T-cell (primary cell): ENCODE results near the gene SLK. TPM values are rescaled to one million over a fixed set of nuclear protein-coding genes. Genes with fewer than 3 reads are reported as not detected.

Experiments
- ATAC-seq, 4 experiments: fragments of 200-7000 bp in 3 of 4; fragments of 150-1000 bp in 1 of 4; cut with Tn5 transposase; replicated peaks in 1 of 4; 1 replicate in 3 of 4; 2 replicates in 1 of 4; pipeline ENCODE4 v1.10.0; 2021; ENCODE audit warnings: moderate library complexity in 3 of 4, mild to moderate bottlenecking in 2 of 4, moderate number of reproducible peaks in 1 of 4
- CTCF ChIA-PET, 2 donors: fragments of 300-600 bp; sonication (Branson Sonifier 250); formaldehyde crosslinking; loops; one replicate each; lab custom pipeline; 2022; ENCODE audit warnings: antibody characterized with exemption in 2 of 2; lab: Charles Lee
- POLR2A ChIA-PET, 2 donors: fragments of 300-600 bp; sonication (Branson Sonifier 250); formaldehyde crosslinking; loops; one replicate each; lab custom pipeline; 2022; ENCODE audit warnings: antibody characterized with exemption in 2 of 2; lab: Charles Lee
- DNase-seq, 35 experiments: peaks; one replicate each; pipeline versions ENCODE4 v3.0.0 to v3.0.0-alpha.2; 2013 to 2023
- H3K27ac ChIP-seq: one replicate; pipeline ENCODE4 v1.5.1; 2013; ENCODE audit warnings: low read length
- H3K27me3 ChIP-seq, 2 experiments: replicated peaks in 1 of 2; 1 replicate in 1 of 2; 2 replicates in 1 of 2; pipeline versions ENCODE4 v1.6.1 to v1.7.0; 2013; ENCODE audit warnings: low read length in 1 of 2, mixed read lengths in 1 of 2; ENCODE audit not compliant: control insufficient read depth in 2 of 2, insufficient read depth in 2 of 2; ENCODE audit errors: extremely low read depth in 1 of 2
- H3K36me3 ChIP-seq, 2 donors: 1 replicate in 1 of 2; 2 replicates in 1 of 2; pipeline versions ENCODE4 v1.6.1 to v1.7.0; 2013; ENCODE audit warnings: low read length in 1 of 2; ENCODE audit not compliant: control insufficient read depth in 2 of 2, insufficient read depth in 1 of 2; ENCODE audit errors: extremely low read depth in 1 of 2
- H3K4me1 ChIP-seq, 2 experiments: 1 replicate in 1 of 2; 2 replicates in 1 of 2; pipeline versions ENCODE4 v1.6.1 to v1.7.0; 2013; ENCODE audit warnings: low read length in 2 of 2, mixed read lengths in 1 of 2; ENCODE audit not compliant: insufficient read depth in 2 of 2, control insufficient read depth in 1 of 2; ENCODE audit errors: extremely low read depth in 1 of 2
- H3K4me3 ChIP-seq, 2 donors: 1 replicate in 1 of 2; 2 replicates in 1 of 2; pipeline versions ENCODE4 v1.5.1 to v1.7.0; 2013; ENCODE audit warnings: mild to moderate bottlenecking in 2 of 2, low read length in 1 of 2, moderate library complexity in 1 of 2; ENCODE audit not compliant: control insufficient read depth in 1 of 2; ENCODE audit errors: extremely low read depth in 1 of 2
- H3K9me3 ChIP-seq: 2 replicates; pipeline ENCODE4 v1.7.0; 2013
- H3K27ac Mint-ChIP-seq, 2 donors: one replicate each; pipeline ENCODE4 v1.8.0; 2020 to 2021; ENCODE audit warnings: mild to moderate bottlenecking in 2 of 2, mixed read lengths in 2 of 2
- H3K27me3 Mint-ChIP-seq, 2 donors: one replicate each; pipeline ENCODE4 v1.8.0; 2021 to 2022; ENCODE audit warnings: mixed read lengths in 2 of 2
- H3K36me3 Mint-ChIP-seq: one replicate; pipeline ENCODE4 v1.8.0; 2021; ENCODE audit warnings: mixed read lengths
- H3K4me1 Mint-ChIP-seq, 3 donors: one replicate each; pipeline ENCODE4 v1.8.0; 2020 to 2022; ENCODE audit warnings: mixed read lengths in 3 of 3, mild to moderate bottlenecking in 1 of 3
- H3K4me3 Mint-ChIP-seq, 3 donors: one replicate each; pipeline ENCODE4 v1.8.0; 2020 to 2022; ENCODE audit warnings: mild to moderate bottlenecking in 3 of 3, mixed read lengths in 3 of 3, moderate library complexity in 3 of 3
- H3K9me3 Mint-ChIP-seq, 3 donors: one replicate each; pipeline ENCODE4 v1.8.0; 2020 to 2022; ENCODE audit warnings: mixed read lengths in 3 of 3
- WGBS: methylation state at CpG from one replicate; pipeline ENCODE4 v1.1.5; 2013; ENCODE audit warnings: missing lambda C conversion rate; ENCODE audit not compliant: insufficient coverage; 5-methylcytosine and 5-hydroxymethylcytosine counted together
- total RNA-seq, 35 experiments: library from RNA in 6 of 35; stranded (reverse) in 6 of 35; fragments of 120-200 nt in 1 of 35; gene quantifications; one replicate each; pipeline versions ENCODE4 v1.2.1 to v1.2.4 and lab custom pipeline; 2013 to 2026

SLK gene
- total RNA-seq, 5 donors from 2014 or later (not counting 1 experiment from before 2014, with no cell fraction given) = 20.9 to 30.4 (median 27.3) TPM

DNA sequence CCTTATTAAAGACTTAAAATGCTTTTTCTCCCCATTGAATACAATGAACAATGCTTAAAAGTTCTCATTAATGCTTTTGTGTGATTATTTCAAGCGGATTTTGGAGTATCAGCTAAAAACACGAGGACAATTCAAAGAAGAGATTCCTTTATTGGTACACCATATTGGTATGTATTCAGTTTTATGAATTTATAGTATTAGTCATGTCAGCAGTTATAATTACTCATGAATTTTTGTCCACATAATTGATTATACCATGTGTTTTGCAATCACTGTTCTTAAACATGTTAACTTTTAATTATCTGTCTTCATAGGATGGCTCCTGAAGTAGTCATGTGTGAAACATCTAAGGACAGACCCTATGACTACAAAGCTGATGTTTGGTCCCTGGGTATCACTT is 31.9 kb downstream of the SLK start:
- DNase-seq = no peak
- Mint-ChIP-seq H3K27me3 (no peaks in the 10 kb centered on the region), H3K4me3 (no peak overlapping the region), H3K36me3 (peaks cover 62% of the 10 kb centered on the region), H3K9me3 (no peaks in the 10 kb centered on the region), H3K27ac (no peak overlapping the region), H3K4me1 (peaks cover 13 to 24% (median 16%) of the 10 kb centered on the region in 3 donors)
- ChIA-PET CTCF (interaction anchor here in 1 of 2 donors (1.5 kb wide), 1 partner anchor 29 kb away, joined by 3 read pairs; no protein-coding TSS in a partner anchor), POLR2A (interaction anchor here in 1 of 2 donors (0.6 kb wide), 1 partner anchor 82 kb away, joined by 3 read pairs; no protein-coding TSS in a partner anchor)
- no peaks in the 10 kb centered on the region for H3K27me3 ChIP-seq
- no peaks in the 10 kb centered on the region for H3K9me3 ChIP-seq
- H3K4me3 ChIP-seq = no peak overlapping the region
- peaks cover 7 to 46% of the 10 kb centered on the region in 2 donors for H3K36me3 ChIP-seq
- no peak overlapping the region for H3K27ac ChIP-seq
- no peak for ATAC-seq
- no CpG with 5 or more reads among the region's 2 CpGs for WGBS
- H3K4me1 ChIP-seq = no peaks in the 10 kb centered on the region

DNA sequence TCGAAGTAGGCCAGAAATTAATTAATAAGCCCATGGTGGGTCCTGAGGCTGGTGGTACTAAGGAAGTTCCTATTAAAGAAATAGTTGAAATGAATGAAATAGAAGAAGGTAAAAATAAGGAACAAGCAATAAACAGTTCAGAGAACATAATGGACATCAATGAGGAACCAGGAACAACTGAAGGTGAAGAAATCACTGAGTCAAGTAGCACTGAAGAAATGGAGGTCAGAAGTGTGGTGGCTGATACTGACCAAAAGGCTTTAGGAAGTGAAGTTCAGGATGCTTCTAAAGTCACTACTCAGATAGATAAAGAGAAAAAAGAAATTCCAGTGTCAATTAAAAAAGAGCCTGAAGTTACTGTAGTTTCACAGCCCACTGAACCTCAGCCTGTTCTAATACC is 36.0 kb downstream of the SLK start:
- H3K36me3 ChIP-seq = peaks cover 7 to 54% of the 10 kb centered on the region in 2 donors
- ATAC-seq = no peak
- no peak overlapping the region for H3K4me3 ChIP-seq
- DNase-seq = no peak
- ChIA-PET POLR2A (no interaction called here), CTCF (no interaction called here)
- no peaks in the 10 kb centered on the region for H3K4me1 ChIP-seq
- Mint-ChIP-seq H3K27me3 (no peaks in the 10 kb centered on the region), H3K27ac (no peak overlapping the region), H3K4me1 (peaks cover 7 to 16% (median 9%) of the 10 kb centered on the region in 3 donors), H3K9me3 (no peaks in the 10 kb centered on the region), H3K36me3 (peaks cover 50% of the 10 kb centered on the region), H3K4me3 (no peak overlapping the region)
- WGBS = 100% methylated on average over 1 of the region's 1 CpG
- H3K27ac ChIP-seq = no peak overlapping the region
- no peaks in the 10 kb centered on the region for H3K27me3 ChIP-seq
- H3K9me3 ChIP-seq = no peaks in the 10 kb centered on the region

DNA sequence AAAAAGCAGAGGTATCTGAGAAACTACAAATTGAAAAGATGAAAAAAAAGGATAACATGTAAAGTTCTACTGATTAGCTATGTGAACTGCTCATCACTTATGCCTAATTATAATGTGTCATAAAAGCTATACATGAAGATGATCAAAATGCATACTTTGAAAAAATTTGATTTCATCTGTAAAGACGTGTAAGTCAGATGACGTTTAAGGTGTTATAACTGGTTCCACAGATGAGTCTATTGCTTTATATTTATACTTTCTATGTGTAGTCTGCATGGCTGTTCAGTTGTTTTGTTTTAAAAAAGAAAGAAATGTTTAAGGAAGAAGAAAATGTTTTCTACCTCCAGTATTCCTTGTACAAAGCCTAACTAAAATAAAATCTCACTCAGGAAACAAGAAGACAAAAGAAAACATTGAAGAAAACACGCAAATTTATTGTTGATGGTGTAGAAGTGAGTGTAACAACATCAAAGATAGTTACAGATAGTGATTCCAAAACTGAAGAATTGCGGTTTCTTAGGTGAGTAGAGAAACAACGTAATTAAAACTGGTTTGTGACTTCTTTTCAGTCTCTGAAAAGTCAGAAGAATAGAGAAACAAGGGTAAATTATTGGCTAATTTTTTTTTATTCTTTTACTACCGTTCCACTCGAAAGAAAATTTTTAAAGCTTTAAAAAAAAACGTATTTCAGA is 38.4 kb downstream of the SLK start:
- Histone ChIP-seq H3K27me3 (no peaks in the 10 kb centered on the region), H3K4me1 (no peaks in the 10 kb centered on the region), H3K27ac (no peak overlapping the region), H3K4me3 (no peak overlapping the region), H3K9me3 (no peaks in the 10 kb centered on the region), H3K36me3 (peaks cover 7 to 55% of the 10 kb centered on the region in 2 donors)
- no peaks in the 10 kb centered on the region for H3K9me3 Mint-ChIP-seq
- H3K27ac Mint-ChIP-seq = peak overlapping the region; percentile 23 to 46
- ChIA-PET POLR2A (interaction anchor here (0.6 to 0.7 kb wide), 3 partner anchors 11 to 26 kb away, joined by 3 to 4 read pairs (median 3); no protein-coding TSS in a partner anchor), CTCF (no interaction called here)
- WGBS = no CpG with 5 or more reads among the region's 8 CpGs
- no peaks in the 10 kb centered on the region for H3K27me3 Mint-ChIP-seq
- no peak overlapping the region for H3K4me3 Mint-ChIP-seq
- DNase-seq (no peak), ATAC-seq (no peak)
- H3K4me1 Mint-ChIP-seq = peaks cover 7 to 16% (median 9%) of the 10 kb centered on the region in 3 donors
- H3K36me3 Mint-ChIP-seq = peaks cover 47% of the 10 kb centered on the region

DNA sequence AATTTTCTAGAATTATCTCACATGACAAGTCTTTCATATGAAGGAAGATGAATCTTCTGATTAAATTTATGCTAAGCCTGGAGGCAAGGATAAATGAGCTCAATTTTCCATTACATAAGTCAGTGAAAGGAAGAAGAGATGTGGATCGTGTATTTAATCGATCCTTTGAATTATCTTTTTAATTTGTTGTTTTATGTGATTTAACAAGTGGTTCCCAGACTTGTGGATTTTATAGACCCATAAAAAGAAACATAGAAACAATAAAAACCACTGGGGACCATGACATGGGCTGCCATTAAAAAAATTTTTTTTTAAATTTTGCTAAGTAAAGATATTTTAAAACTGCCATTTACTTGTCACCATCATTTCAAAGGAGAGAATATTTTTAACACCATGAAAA is 45.0 kb downstream of the SLK start:
- no peak overlapping the region for H3K27ac Mint-ChIP-seq
- H3K4me3 Mint-ChIP-seq = no peak overlapping the region
- H3K9me3 Mint-ChIP-seq = no peaks in the 10 kb centered on the region

DNA sequence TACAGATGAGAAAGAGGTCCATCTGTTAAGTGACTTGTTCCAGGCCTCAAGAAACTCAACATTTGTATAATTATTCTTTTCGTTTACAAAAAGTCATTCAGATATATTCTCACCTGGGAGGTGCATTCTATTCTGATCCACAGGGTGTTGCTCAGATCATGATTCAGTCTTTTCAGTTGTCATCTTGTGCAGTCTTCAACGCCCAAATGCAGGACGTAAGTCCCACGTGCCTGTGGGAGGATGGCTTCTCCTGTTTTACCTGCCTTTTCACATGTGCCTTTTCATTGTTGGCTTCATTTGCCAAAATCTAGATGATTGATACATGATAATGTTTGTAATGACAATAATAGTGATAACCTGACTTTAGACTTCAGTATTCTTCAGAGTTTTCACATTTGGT is 46.5 kb downstream of the SLK start:
- H3K27me3 Mint-ChIP-seq = no peaks in the 10 kb centered on the region
- H3K27ac Mint-ChIP-seq = no peak overlapping the region
- no peaks in the 10 kb centered on the region for H3K9me3 Mint-ChIP-seq
- H3K36me3 Mint-ChIP-seq = peaks cover 18% of the 10 kb centered on the region
- Histone ChIP-seq H3K27me3 (no peaks in the 10 kb centered on the region), H3K27ac (no peak overlapping the region), H3K36me3 (peaks cover 0 to 31% of the 10 kb centered on the region in 2 donors), H3K9me3 (no peaks in the 10 kb centered on the region), H3K4me3 (no peak overlapping the region), H3K4me1 (no peaks in the 10 kb centered on the region)
- H3K4me3 Mint-ChIP-seq = no peak overlapping the region
- peaks cover 0 to 5% (median 0%) of the 10 kb centered on the region in 3 donors for H3K4me1 Mint-ChIP-seq
- DNase-seq = no peak
- no peak for ATAC-seq
- ChIA-PET CTCF (interaction anchor here in 1 of 2 donors (0.8 kb wide), 1 partner anchor 14 kb away, joined by 3 read pairs; no protein-coding TSS in a partner anchor), POLR2A (interaction anchor here in 1 of 2 donors (0.6 kb wide), 1 partner anchor 13 kb away, joined by 4 read pairs; no protein-coding TSS in a partner anchor)
- WGBS = 92% methylated on average over 4 of the region's 4 CpGs

More for the DNA sequence above, 45.0 kb downstream of the SLK start:
- no CpG with 5 or more reads among the region's 2 CpGs for WGBS
- CTCF ChIA-PET = interaction anchor here in 1 of 2 donors (0.7 to 2.1 kb wide), 3 partner anchors 9 to 125 kb away, joined by 3 to 4 read pairs (median 4); no protein-coding TSS in a partner anchor
- H3K4me1 ChIP-seq = no peaks in the 10 kb centered on the region
- POLR2A ChIA-PET = interaction anchor here in 1 of 2 donors (0.6 kb wide), 1 partner anchor 18 kb away, joined by 3 read pairs; no protein-coding TSS in a partner anchor
- no peak overlapping the region for H3K27ac ChIP-seq
- DNase-seq (no peak), ATAC-seq (no peak)
- H3K36me3 ChIP-seq = peaks cover 0 to 32% of the 10 kb centered on the region in 2 donors
- no peaks in the 10 kb centered on the region for H3K9me3 ChIP-seq
- H3K27me3 Mint-ChIP-seq = no peaks in the 10 kb centered on the region
- H3K4me3 ChIP-seq = no peak overlapping the region
- peaks cover 21% of the 10 kb centered on the region for H3K36me3 Mint-ChIP-seq
- no peaks in the 10 kb centered on the region for H3K27me3 ChIP-seq
- peaks cover 0 to 5% (median 0%) of the 10 kb centered on the region in 3 donors for H3K4me1 Mint-ChIP-seq

DNA sequence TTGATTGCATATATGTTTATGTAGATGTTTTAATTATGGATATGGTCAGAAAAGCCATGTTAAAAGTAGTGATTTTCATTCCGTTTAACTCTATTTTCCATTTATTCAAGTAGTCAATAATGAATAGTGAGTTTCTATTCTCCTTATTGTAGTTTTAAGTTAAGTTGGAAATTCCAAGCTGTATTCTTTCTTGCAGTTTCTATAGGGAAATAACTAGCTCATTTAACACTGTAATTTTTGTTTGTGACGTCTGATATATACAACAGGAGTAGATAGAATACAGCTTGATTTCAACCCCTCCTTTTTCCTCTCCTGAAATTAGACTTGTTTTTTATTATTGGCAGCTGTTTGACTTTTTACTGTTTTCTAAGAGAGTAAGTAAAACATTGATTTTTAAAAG is 47.2 kb downstream of the SLK start:
- peaks cover 0 to 34% of the 10 kb centered on the region in 2 donors for H3K36me3 ChIP-seq
- H3K4me1 Mint-ChIP-seq = peaks cover 0 to 5% (median 0%) of the 10 kb centered on the region in 3 donors
- no peaks in the 10 kb centered on the region for H3K27me3 ChIP-seq
- no peak overlapping the region for H3K4me3 ChIP-seq
- WGBS = no CpG with 5 or more reads among the region's 2 CpGs
- no peak overlapping the region for H3K4me3 Mint-ChIP-seq
- no peak overlapping the region for H3K27ac Mint-ChIP-seq
- ChIA-PET POLR2A (no interaction called here), CTCF (interaction anchor here in 1 of 2 donors (1.3 kb wide), 1 partner anchor 12 kb away, joined by 4 read pairs; no protein-coding TSS in a partner anchor)
- no peak for DNase-seq
- no peaks in the 10 kb centered on the region for H3K9me3 ChIP-seq
- H3K27me3 Mint-ChIP-seq = no peaks in the 10 kb centered on the region
- H3K9me3 Mint-ChIP-seq = no peaks in the 10 kb centered on the region
- H3K4me1 ChIP-seq = no peaks in the 10 kb centered on the region
- no peak for ATAC-seq
- H3K27ac ChIP-seq = no peak overlapping the region
- H3K36me3 Mint-ChIP-seq = peaks cover 20% of the 10 kb centered on the region
